MM.1S (cell line): ENCODE data around the gene MAGI1.

ENCODE experiments used
- DNase-seq: peaks from one replicate; pipeline ENCODE4 v3.0.0-alpha.2; 2015
- H2AFZ ChIP-seq: fragments of 300-600 bp; sonication (generic); 2 replicates; pipeline ENCODE4 v1.6.0; 2016; ENCODE audit warnings: antibody characterized with exemption, low read length
- H3F3A ChIP-seq: fragments of 300-600 bp; sonication (generic); 2 replicates; pipeline ENCODE4 v1.6.1; 2016; ENCODE audit warnings: mild to moderate bottlenecking, antibody characterized with exemption, low read length, moderate library complexity, mixed read lengths; ENCODE audit not compliant: insufficient read depth
- H3K27ac ChIP-seq: fragments of 300-600 bp; sonication (generic); 2 replicates; pipeline ENCODE4 v1.5.1; 2016; ENCODE audit warnings: mild to moderate bottlenecking, low read length
- H3K27me3 ChIP-seq: fragments of 300-600 bp; sonication (generic); replicated peaks from 2 replicates; pipeline ENCODE4 v1.6.0; 2016; ENCODE audit warnings: low read length; ENCODE audit not compliant: insufficient read depth
- H3K36me3 ChIP-seq: fragments of 300-600 bp; sonication (generic); replicated peaks from 2 replicates; pipeline ENCODE4 v1.6.1; 2016; ENCODE audit warnings: mild to moderate bottlenecking, low read length, mixed read lengths; ENCODE audit not compliant: insufficient read depth
- H3K4me1 ChIP-seq: fragments of 300-600 bp; sonication (generic); 2 replicates; pipeline ENCODE4 v1.6.1; 2016; ENCODE audit warnings: low read length, mixed read lengths
- H3K4me2 ChIP-seq: fragments of 300-600 bp; sonication (generic); 2 replicates; pipeline ENCODE4 v1.6.0; 2016; ENCODE audit warnings: low read depth, low read length
- H3K4me3 ChIP-seq: fragments of 300-600 bp; sonication (generic); 2 replicates; pipeline ENCODE4 v1.5.1; 2016; ENCODE audit warnings: low read length, mixed read lengths
- H3K79me2 ChIP-seq: fragments of 300-600 bp; sonication (generic); 2 replicates; pipeline ENCODE4 v1.6.1; 2016; ENCODE audit warnings: mixed run types, low read length, mixed read lengths
- H3K9ac ChIP-seq: fragments of 300-600 bp; sonication (generic); 2 replicates; pipeline ENCODE4 v1.6.1; 2016; ENCODE audit warnings: low read length, mixed read lengths
- H3K9me2 ChIP-seq: fragments of 300-600 bp; sonication (generic); replicated peaks from 2 replicates; pipeline ENCODE4 v1.6.1; 2016; ENCODE audit warnings: mild to moderate bottlenecking, low read length, mixed read lengths; ENCODE audit not compliant: insufficient read depth
- H3K9me3 ChIP-seq: fragments of 300-600 bp; sonication (generic); replicated peaks from 2 replicates; pipeline ENCODE4 v1.6.1; 2016; ENCODE audit warnings: mild to moderate bottlenecking, low read length, mixed read lengths; ENCODE audit not compliant: insufficient read depth
- H4K20me1 ChIP-seq: fragments of 300-600 bp; sonication (generic); 2 replicates; pipeline ENCODE4 v1.6.1; 2016; ENCODE audit warnings: mild to moderate bottlenecking, low read length, moderate library complexity, mixed read lengths; ENCODE audit not compliant: insufficient read depth
- EZH2 ChIP-seq: fragments of 300-600 bp; sonication (generic); optimal IDR thresholded peaks from 2 replicates; pipeline ENCODE3; 2017; ENCODE audit warnings: low read depth, mild to moderate bottlenecking, antibody characterized with exemption, low read length, mixed read lengths
- EZH2phosphoT487 ChIP-seq: fragments of 300-600 bp; sonication (generic); IDR thresholded peaks from 2 replicates; pipeline ENCODE4 v1.6.1; 2018; ENCODE audit warnings: antibody characterized with exemption, low read length
- TF ChIP-seq, protein P1 (sequence below): fragments of 300-600 bp; sonication (generic); IDR thresholded peaks from 2 replicates; pipeline ENCODE4 v1.5.1; 2016; ENCODE audit warnings: antibody characterized with exemption, low read length, mixed read lengths

MAGI1 gene

DNA sequence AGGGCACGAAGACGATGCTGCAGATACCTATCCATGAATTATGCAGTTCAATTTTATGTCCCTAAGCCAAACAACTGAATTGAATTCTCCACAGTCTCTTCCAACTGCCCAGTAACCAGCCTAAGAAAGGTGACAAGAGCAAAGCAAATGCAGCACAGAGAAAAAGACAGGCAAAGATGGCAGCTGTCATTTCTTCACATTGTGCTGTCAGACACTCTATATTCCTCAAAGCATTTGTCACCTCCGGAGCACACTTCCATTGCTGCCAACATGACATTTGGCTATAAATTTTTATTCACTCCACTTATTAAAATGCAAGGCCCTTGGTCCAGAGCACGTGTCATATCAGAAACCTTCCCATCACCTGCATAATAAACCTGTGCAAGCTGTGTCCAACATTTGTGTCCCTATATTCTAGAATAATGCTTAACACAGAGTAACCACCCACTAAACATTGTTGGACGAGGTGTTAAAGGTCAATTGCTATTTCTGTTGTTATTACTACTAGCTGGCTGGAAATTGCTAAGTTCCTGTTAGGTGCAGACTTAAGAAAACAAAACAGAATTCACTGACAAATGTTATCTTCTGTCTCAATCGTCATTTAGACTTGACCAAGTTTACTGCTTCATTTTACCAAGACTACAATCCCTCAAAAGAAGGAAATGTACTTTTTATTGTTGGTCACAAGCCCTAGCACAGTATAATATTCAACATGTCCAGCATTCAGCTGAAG, 89.7 kb downstream of the MAGI1 start:
- Histone ChIP-seq H3K4me1 (no peaks in the 10 kb centered on the region), H3K9me3 (no peaks in the 10 kb centered on the region), H3K27me3 (no peaks in the 10 kb centered on the region), H4K20me1 (no peaks in the 10 kb centered on the region), H3K36me3 (no peaks in the 10 kb centered on the region), H3K4me3 (no peak overlapping the region), H3K9me2 (no peaks in the 10 kb centered on the region), H3K79me2 (no peaks in the 10 kb centered on the region), H3K9ac (no peak overlapping the region), H3K27ac (no peak overlapping the region), H3F3A (no peaks in the 10 kb centered on the region), H2AFZ (no peak overlapping the region), H3K4me2 (no peak overlapping the region)
- DNase-seq: no peak
- TF ChIP-seq, protein P1, sequence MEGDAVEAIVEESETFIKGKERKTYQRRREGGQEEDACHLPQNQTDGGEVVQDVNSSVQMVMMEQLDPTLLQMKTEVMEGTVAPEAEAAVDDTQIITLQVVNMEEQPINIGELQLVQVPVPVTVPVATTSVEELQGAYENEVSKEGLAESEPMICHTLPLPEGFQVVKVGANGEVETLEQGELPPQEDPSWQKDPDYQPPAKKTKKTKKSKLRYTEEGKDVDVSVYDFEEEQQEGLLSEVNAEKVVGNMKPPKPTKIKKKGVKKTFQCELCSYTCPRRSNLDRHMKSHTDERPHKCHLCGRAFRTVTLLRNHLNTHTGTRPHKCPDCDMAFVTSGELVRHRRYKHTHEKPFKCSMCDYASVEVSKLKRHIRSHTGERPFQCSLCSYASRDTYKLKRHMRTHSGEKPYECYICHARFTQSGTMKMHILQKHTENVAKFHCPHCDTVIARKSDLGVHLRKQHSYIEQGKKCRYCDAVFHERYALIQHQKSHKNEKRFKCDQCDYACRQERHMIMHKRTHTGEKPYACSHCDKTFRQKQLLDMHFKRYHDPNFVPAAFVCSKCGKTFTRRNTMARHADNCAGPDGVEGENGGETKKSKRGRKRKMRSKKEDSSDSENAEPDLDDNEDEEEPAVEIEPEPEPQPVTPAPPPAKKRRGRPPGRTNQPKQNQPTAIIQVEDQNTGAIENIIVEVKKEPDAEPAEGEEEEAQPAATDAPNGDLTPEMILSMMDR: no peak
- no peak for TF ChIP-seq EZH2

DNA sequence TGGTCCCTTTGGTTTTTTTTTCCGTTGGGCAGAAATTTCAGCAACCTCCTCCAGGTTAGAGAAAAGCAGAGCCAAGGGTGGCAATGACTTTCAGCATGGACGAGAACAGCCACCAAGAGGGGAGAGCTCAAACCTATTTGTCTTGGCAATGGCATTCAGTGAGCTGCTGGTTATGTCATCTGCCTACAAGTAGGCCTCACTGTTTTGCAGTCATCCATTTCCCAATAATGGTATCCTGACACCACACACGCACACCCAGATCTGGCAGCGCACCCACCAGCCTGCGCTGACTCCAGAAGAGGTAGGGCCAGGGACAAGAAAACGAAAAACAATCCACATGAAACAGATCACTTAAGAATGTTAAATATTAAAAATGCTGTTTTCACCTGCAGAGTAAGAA, 92.3 kb downstream of the MAGI1 start:
- no peaks in the 10 kb centered on the region for H4K20me1 ChIP-seq
- H3K79me2 ChIP-seq: no peaks in the 10 kb centered on the region
- H3K4me3 ChIP-seq: no peak overlapping the region
- no peak overlapping the region for H3K27ac ChIP-seq
- TF ChIP-seq, protein P1: no peak
- TF ChIP-seq EZH2phosphoT487 (no peak), EZH2 (no peak)
- H3K27me3 ChIP-seq: no peaks in the 10 kb centered on the region
- H3K9me2 ChIP-seq: no peaks in the 10 kb centered on the region
- H3K36me3 ChIP-seq: no peaks in the 10 kb centered on the region
- H3K4me1 ChIP-seq: no peaks in the 10 kb centered on the region
- no peaks in the 10 kb centered on the region for H3K9me3 ChIP-seq
- no peak for DNase-seq
- no peak overlapping the region for H3K9ac ChIP-seq
- H3F3A ChIP-seq: no peaks in the 10 kb centered on the region
- no peak overlapping the region for H3K4me2 ChIP-seq
- no peak overlapping the region for H2AFZ ChIP-seq

DNA sequence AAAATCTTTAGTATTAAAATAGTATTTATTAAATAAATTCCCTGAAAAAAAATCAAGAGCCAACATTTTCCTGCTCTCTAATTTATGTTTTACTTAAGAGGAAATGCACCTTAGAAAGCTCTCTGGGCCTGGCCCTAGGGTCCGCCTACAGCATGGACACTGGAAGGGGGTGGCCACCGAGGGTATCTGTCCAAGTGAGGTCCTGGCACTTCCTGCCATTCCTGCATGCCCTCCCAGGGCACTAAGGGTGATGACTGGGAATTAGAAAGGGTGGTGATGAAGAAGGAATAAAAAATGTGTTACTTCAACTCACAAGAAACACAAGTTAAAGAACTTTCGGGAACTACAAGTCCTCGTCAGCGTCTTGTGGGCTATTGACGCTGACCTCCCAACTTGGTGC, 92.8 kb downstream of the MAGI1 start:
- Histone ChIP-seq H3K79me2 (no peaks in the 10 kb centered on the region), H3K4me1 (no peaks in the 10 kb centered on the region), H3F3A (no peaks in the 10 kb centered on the region), H3K9me3 (no peaks in the 10 kb centered on the region), H4K20me1 (no peaks in the 10 kb centered on the region), H3K4me2 (no peak overlapping the region), H3K36me3 (no peaks in the 10 kb centered on the region), H3K4me3 (no peak overlapping the region), H3K27me3 (no peaks in the 10 kb centered on the region), H3K27ac (no peak overlapping the region), H2AFZ (no peak overlapping the region), H3K9me2 (no peaks in the 10 kb centered on the region), H3K9ac (no peak overlapping the region)
- DNase-seq: no peak
- TF ChIP-seq EZH2phosphoT487: no peak
- TF ChIP-seq EZH2: no peak
- TF ChIP-seq, protein P1: no peak
